GM12878 (cell line): ENCODE data around the gene PPIL6. TPM values are rescaled to one million over a fixed set of nuclear protein-coding genes. Genes with fewer than 3 reads are reported as not detected.

Experiments
- ATAC-seq: fragments of 200-7000 bp; cut with Tn5 transposase; 3 replicates; pipeline ENCODE4 v1.9.1; 2020; ENCODE audit warnings: mild to moderate bottlenecking, moderate library complexity
- BruUV-seq: library from RNA; stranded (reverse); fragments of 400-500 nt; replicated peaks from 2 replicates; lab custom pipeline; 2021; lab: Mats Ljungman, UMichigan
- CTCF ChIA-PET: fragments of 300-600 bp; sonication (Branson Sonifier 250); formaldehyde crosslinking; extraction: SDS; loops from one replicate; lab custom pipeline; 2021; ENCODE audit warnings: inconsistent platforms; lab: Yijun Ruan, JAX
- POLR2A ChIA-PET: fragments of 350-600 bp; formaldehyde crosslinking; extraction: SDS; loops from one replicate; lab custom pipeline; 2021; ENCODE audit warnings: inconsistent platforms; lab: Charles Lee
- RAD21 ChIA-PET: fragments of 300-600 bp; sonication (Branson Sonifier 250); formaldehyde crosslinking; loops from one replicate; lab custom pipeline; 2023; ENCODE audit warnings: antibody characterized with exemption; ENCODE audit not compliant: unreplicated experiment; lab: Charles Lee
- SMC1A ChIA-PET: fragments of 300-600 bp; sonication (Branson Sonifier 250); formaldehyde crosslinking; loops from one replicate; lab custom pipeline; 2023; ENCODE audit not compliant: unreplicated experiment, uncharacterized antibody; lab: Charles Lee
- DNase-seq: peaks from one replicate; pipeline ENCODE4 v3.0.0-alpha.2; 2011; ENCODE audit warnings: low read depth, low spot score
- FAIRE-seq: peaks from 3 replicates; lab custom pipeline; 2011; peaks lifted over from hg19 to GRCh38; lab: Jason Lieb, UNC
- H2AFZ ChIP-seq: 2 replicates; pipeline ENCODE4 v1.6.0; 2011; ENCODE audit warnings: low read depth, low read length, control low read depth; ENCODE audit not compliant: control insufficient read depth
- H3K27ac ChIP-seq: 2 replicates; pipeline ENCODE4 v1.5.1; 2011; ENCODE audit warnings: control low read depth; ENCODE audit not compliant: control insufficient read depth, insufficient read depth
- H3K27me3 ChIP-seq, 2 experiments: replicated peaks in 1 of 2; 2 replicates each; pipeline versions ENCODE4 v1.6.0 to v1.6.1; 2011; ENCODE audit warnings: low read length in 1 of 2; ENCODE audit not compliant: control insufficient read depth in 2 of 2, insufficient read depth in 2 of 2
- H3K36me3 ChIP-seq, 2 experiments: 2 replicates each; pipeline ENCODE4 v1.5.1; 2011; ENCODE audit warnings: low read length in 1 of 2; ENCODE audit not compliant: control insufficient read depth in 2 of 2, insufficient read depth in 2 of 2
- H3K4me1 ChIP-seq: 2 replicates; pipeline ENCODE4 v1.6.1; 2011; ENCODE audit warnings: mild to moderate bottlenecking, low read length, moderate library complexity, mixed read lengths; ENCODE audit not compliant: control insufficient read depth, insufficient read depth
- H3K4me2 ChIP-seq: 2 replicates; pipeline ENCODE4 v1.6.0; 2011; ENCODE audit warnings: control low read depth; ENCODE audit not compliant: control insufficient read depth, insufficient read depth
- H3K4me3 ChIP-seq: fragments of 200-600 bp; sonication (generic); 2 replicates; pipeline ENCODE4 v1.5.1; 2016
- H3K79me2 ChIP-seq: 2 replicates; pipeline ENCODE4 v1.6.0; 2011; ENCODE audit warnings: low read length; ENCODE audit not compliant: control insufficient read depth, insufficient read depth
- H3K9ac ChIP-seq: 2 replicates; pipeline ENCODE4 v1.8.0; 2011; ENCODE audit warnings: low read length, control low read depth, mixed read lengths; ENCODE audit not compliant: control insufficient read depth, insufficient read depth
- H3K9me3 ChIP-seq: replicated peaks from 3 replicates; pipeline ENCODE4 v1.5.1; 2011; ENCODE audit warnings: mild to moderate bottlenecking, low read length; ENCODE audit not compliant: control insufficient read depth, insufficient read depth
- H4K20me1 ChIP-seq: 2 replicates; pipeline ENCODE4 v1.6.0; 2011; ENCODE audit not compliant: control insufficient read depth, insufficient read depth
- CHD2 ChIP-seq: IDR thresholded peaks from 2 replicates; pipeline ENCODE4 v1.6.1; 2011; ENCODE audit warnings: low read depth, low read length, improper control_type of control experiment, borderline replicate concordance
- E4F1 ChIP-seq: fragments of 450-650 bp; IDR thresholded peaks from 2 replicates; pipeline ENCODE4 v1.6.1; 2018; ENCODE audit warnings: borderline replicate concordance, mild to moderate bottlenecking; ENCODE audit not compliant: partially characterized antibody
- FOS ChIP-seq: IDR thresholded peaks from 3 replicates; pipeline ENCODE4 v1.6.1; 2011; ENCODE audit warnings: borderline replicate concordance; ENCODE audit not compliant: insufficient read length; ENCODE audit errors: extremely low read depth
- FOXK2 ChIP-seq: fragments of 450-650 bp; IDR thresholded peaks from 2 replicates; pipeline ENCODE4 v1.6.1; 2017; ENCODE audit warnings: mild to moderate bottlenecking, moderate library complexity
- KDM1A ChIP-seq: fragments of 200-600 bp; sonication (generic); IDR thresholded peaks from 2 replicates; pipeline ENCODE4 v1.6.1; 2016; ENCODE audit warnings: borderline replicate concordance
- MAX ChIP-seq: IDR thresholded peaks from 2 replicates; pipeline ENCODE4 v1.6.1; 2012; ENCODE audit warnings: low read depth, low read length, improper control_type of control experiment
- MEF2A ChIP-seq: IDR thresholded peaks from 2 replicates; pipeline ENCODE4 v1.6.1; 2011; ENCODE audit warnings: low read depth, mild to moderate bottlenecking, low read length, moderate library complexity; ENCODE audit not compliant: insufficient read depth
- MYC ChIP-seq: IDR thresholded peaks from 2 replicates; pipeline ENCODE4 v1.6.1; 2011; ENCODE audit warnings: mild to moderate bottlenecking, low read length, moderate library complexity, inconsistent platforms; ENCODE audit not compliant: insufficient read depth, insufficient replicate concordance, insufficient read length, severe bottlenecking
- NRF1 ChIP-seq: conservative IDR thresholded peaks from 2 replicates; pipeline ENCODE4 v1.6.1; 2011; ENCODE audit warnings: mild to moderate bottlenecking, low read depth, low read length, improper control_type of control experiment
- RELB ChIP-seq: fragments of 450-650 bp; IDR thresholded peaks from 2 replicates; pipeline ENCODE4 v1.6.1; 2017; ENCODE audit warnings: low read depth, mild to moderate bottlenecking, moderate library complexity
- SIN3A ChIP-seq: IDR thresholded peaks from 2 replicates; pipeline ENCODE4 v1.6.1; 2012; ENCODE audit warnings: low read depth, low read length, improper control_type of control experiment
- SKIL ChIP-seq: fragments of 450-650 bp; IDR thresholded peaks from 2 replicates; pipeline ENCODE4 v1.6.1; 2017; ENCODE audit warnings: mild to moderate bottlenecking, low read depth, inconsistent platforms; ENCODE audit not compliant: poor library complexity, severe bottlenecking
- SP1 ChIP-seq: IDR thresholded peaks from one replicate; pipeline ENCODE4 v1.6.1; 2011; ENCODE audit warnings: low read depth, low read length
- SREBF1 ChIP-seq: IDR thresholded peaks from 2 replicates; pipeline ENCODE4 v1.6.1; 2012; ENCODE audit warnings: mild to moderate bottlenecking, low read length
- STAT3 ChIP-seq: IDR thresholded peaks from 2 replicates; pipeline ENCODE4 v1.6.1; 2011; ENCODE audit warnings: low read depth, low read length, improper control_type of control experiment
- WGBS: methylation state at CpG from one replicate; pipeline ENCODE4 v1.1.6; 2016; ENCODE audit warnings: low lambda C conversion rate; ENCODE audit not compliant: insufficient replicate concordance, insufficient coverage; ENCODE audit errors: missing lambda C conversion rate; 5-methylcytosine and 5-hydroxymethylcytosine counted together
- in situ Hi-C: fragments of 300-500 bp; cut with MboI; formaldehyde crosslinking; loops from 9 replicates; pipeline ENCODE4 v1.14.3; 2018; ENCODE audit warnings: mixed read lengths
- intact Hi-C: fragments of 100-400 bp; cut with micrococcal nuclease; formaldehyde crosslinking; loops from one replicate; pipeline ENCODE4 v1.14.2; 2022; ENCODE audit not compliant: unreplicated experiment
- polyA plus RNA-seq, 11 experiments: library from polyadenylated mRNA; depleted of rRNA in 4 of 11; unstranded in 6 of 11; stranded (reverse) in 5 of 11; fragments of >200 nt; fragmentation: Nextera tagmentation in 4 of 11; fragmentation: Illumina TruSeq in 1 of 11; extraction: Ambion mirVana in 4 of 11; extraction: Trizol in 1 of 11; gene quantifications; 1 replicate in 1 of 11; 2 replicates in 10 of 11; pipeline versions ENCODE4 v1.2.1 to v1.2.3, GENCODE V29; 2011 to 2016; ENCODE audit warnings: inconsistent platforms in 2 of 11, missing spikeins in 2 of 11, low read depth in 1 of 11
- total RNA-seq, 4 experiments: library from RNA; depleted of rRNA in 3 of 4; stranded (reverse); fragments of >200 nt in 3 of 4; fragmentation: Illumina TruSeq in 1 of 4; extraction: Trizol in 1 of 4; gene quantifications; 2 replicates each; pipeline versions ENCODE4 v1.2.1 to v1.2.3, GENCODE V29; 2013 to 2021

Gene PPIL6
- total and polyA plus RNA-seq, 10 of the 15 experiments (the other 5 are each of a cell fraction or from before 2014, with no cell fraction given): 0.01 to 0.26 (median 0.12) TPM; not detected in 5

- POLR2A ChIA-PET: interaction anchor here (0.6 kb wide), 1 partner anchor 23 kb away, joined by 3 read pairs; no protein-coding TSS in a partner anchor
- H3K79me2 ChIP-seq: no peaks in the 10 kb centered on the region
- FAIRE-seq (no peak), DNase-seq (no peak), ATAC-seq (no peak)
- H3K36me3 ChIP-seq: peaks cover 0 to 5% of the 10 kb centered on the region in 2 experiments; a peak in 1 of 4 replicates
- RAD21 ChIA-PET: no interaction called here
- no peaks in the 10 kb centered on the region for H4K20me1 ChIP-seq
- in situ Hi-C loops (no loop called here), intact Hi-C loops (no loop called here)
- H3K9ac ChIP-seq: no peak overlapping the region
- WGBS: 95% methylated on average over 5 of the region's 5 CpGs
- H3K4me2 ChIP-seq: no peak overlapping the region
- no TSS peak for BruUV-seq
- H3K4me1 ChIP-seq: no peaks in the 10 kb centered on the region
- no peaks in the 10 kb centered on the region for H3K27me3 ChIP-seq
- SMC1A ChIA-PET: interaction anchor here (0.9 kb wide), 1 partner anchor 10 kb away, joined by 4 read pairs; no protein-coding TSS in a partner anchor
- H3K9me3 ChIP-seq: no peaks in the 10 kb centered on the region; the same call in 1 of the 3 replicates
- CTCF ChIA-PET: interaction anchor here (0.6 to 1.5 kb wide), 4 partner anchors 11 to 32 kb away, joined by 3 read pairs; no protein-coding TSS in a partner anchor
- no peak overlapping the region for H3K4me3 ChIP-seq
- H3K27ac ChIP-seq: no peak overlapping the region
- H2AFZ ChIP-seq: no peak overlapping the region
- TF ChIP-seq SKIL (no peak), SREBF1 (no peak), SP1 (no peak), FOS (no peak), MAX (no peak), FOXK2 (no peak), MYC (no peak), RELB (no peak), NRF1 (no peak), E4F1 (no peak), MEF2A (no peak), SIN3A (no peak), CHD2 (no peak), STAT3 (no peak), KDM1A (no peak)
These were observed 88.9 kb downstream of the PPIL6 start for GRCh38 chr6:109351231-109352130.
